Neural cell (in vitro differentiated cells): ENCODE measurements around the gene SLC25A34. TPM values are rescaled to one million over a fixed set of nuclear protein-coding genes. Genes with fewer than 3 reads are reported as not detected.

Experiments
- H2AFZ ChIP-seq: fragments of 200-600, 300-800 bp; sonication (generic), shearing (Covaris generic); 2 replicates; pipeline ENCODE4 v1.6.0; 2014; ENCODE audit warnings: low read depth, mild to moderate bottlenecking, antibody characterized with exemption, low read length, moderate library complexity
- H3F3A ChIP-seq: fragments of 200-600 bp; shearing (Covaris generic); 2 replicates; pipeline ENCODE4 v1.6.1; 2016; ENCODE audit warnings: mild to moderate bottlenecking, moderate library complexity, mixed read lengths, antibody characterized with exemption, low read length; ENCODE audit not compliant: insufficient read depth, poor library complexity, severe bottlenecking
- H3K27ac ChIP-seq: fragments of 200-600, 300-800 bp; sonication (generic), shearing (Covaris generic); 2 replicates; pipeline ENCODE4 v1.5.1; 2014; ENCODE audit warnings: mild to moderate bottlenecking, low read length, moderate library complexity
- H3K27me3 ChIP-seq: fragments of 300-800, 200-600 bp; sonication (generic), shearing (Covaris generic); 2 replicates; pipeline ENCODE4 v1.6.0; 2014; ENCODE audit warnings: mild to moderate bottlenecking, low read depth, low read length, moderate library complexity; ENCODE audit not compliant: insufficient read depth
- H3K36me3 ChIP-seq: fragments of 300-800, 200-600 bp; sonication (generic), shearing (Covaris generic); 2 replicates; pipeline ENCODE4 v1.5.1; 2014; ENCODE audit warnings: mild to moderate bottlenecking, antibody characterized with exemption, low read length, moderate library complexity; ENCODE audit not compliant: insufficient read depth
- H3K4me2 ChIP-seq: fragments of 300-800, 200-600 bp; sonication (generic), shearing (Covaris generic); 2 replicates; pipeline ENCODE4 v1.6.0; 2014; ENCODE audit warnings: mild to moderate bottlenecking, low read length
- H3K4me3 ChIP-seq: fragments of 300-800, 200-600 bp; sonication (generic), shearing (Covaris generic); 2 replicates; pipeline ENCODE4 v1.5.1; 2014; ENCODE audit warnings: mild to moderate bottlenecking, low read length, moderate library complexity
- H3K79me2 ChIP-seq: fragments of 200-600 bp; shearing (Covaris generic); replicated peaks from 2 replicates; pipeline ENCODE4 v1.6.0; 2014; ENCODE audit warnings: mild to moderate bottlenecking, low read length, moderate library complexity; ENCODE audit not compliant: insufficient read depth
- H3K9ac ChIP-seq: fragments of 300-800, 200-600 bp; sonication (generic), shearing (Covaris generic); 2 replicates; pipeline ENCODE4 v1.6.1; 2016; ENCODE audit warnings: mild to moderate bottlenecking, low read length, mixed read lengths
- H3K9me2 ChIP-seq: fragments of 200-600 bp; shearing (Covaris generic); 2 replicates; pipeline ENCODE4 v1.6.1; 2016; ENCODE audit warnings: mild to moderate bottlenecking, low read length, mixed read lengths; ENCODE audit not compliant: insufficient read depth
- H3K9me3 ChIP-seq: fragments of 200-600, 300-800 bp; sonication (generic), shearing (Covaris generic); 2 replicates; pipeline ENCODE4 v1.6.1; 2016; ENCODE audit warnings: mild to moderate bottlenecking, mixed run types, low read length, moderate library complexity, mixed read lengths
- H4K20me1 ChIP-seq: fragments of 200-600 bp; shearing (Covaris generic); 2 replicates; pipeline ENCODE4 v1.6.1; 2016; ENCODE audit warnings: mild to moderate bottlenecking, mixed run types; ENCODE audit not compliant: insufficient read depth
- EP300 ChIP-seq: fragments of 450-650 bp; conservative IDR thresholded peaks from 2 replicates; pipeline ENCODE4 v1.6.1; 2014; ENCODE audit warnings: antibody characterized with exemption, mild to moderate bottlenecking, moderate library complexity; ENCODE audit not compliant: poor library complexity, severe bottlenecking
- EZH2 ChIP-seq: fragments of 200-600, 300-800 bp; shearing (Covaris generic), sonication (generic); IDR thresholded peaks from 2 replicates; pipeline ENCODE4 v1.6.1; 2014; ENCODE audit warnings: antibody characterized with exemption, low read length, borderline replicate concordance, mild to moderate bottlenecking; ENCODE audit not compliant: insufficient read depth, poor library complexity, severe bottlenecking
- MXI1 ChIP-seq: fragments of 450-650 bp; conservative IDR thresholded peaks from 2 replicates; pipeline ENCODE4 v1.6.1; 2014; ENCODE audit warnings: antibody characterized with exemption, mild to moderate bottlenecking; ENCODE audit not compliant: poor library complexity, severe bottlenecking
- POLR2AphosphoS5 ChIP-seq: IDR thresholded peaks from 2 replicates; pipeline ENCODE4 v1.6.1; 2012
- RAD21 ChIP-seq: fragments of 450-650 bp; conservative IDR thresholded peaks from 2 replicates; pipeline ENCODE4 v1.6.1; 2014; ENCODE audit warnings: antibody characterized with exemption, mild to moderate bottlenecking, moderate library complexity
- SMC3 ChIP-seq: fragments of 450-650 bp; conservative IDR thresholded peaks from 2 replicates; pipeline ENCODE4 v1.6.1; 2014; ENCODE audit warnings: antibody characterized with exemption, mild to moderate bottlenecking, moderate library complexity; ENCODE audit not compliant: poor library complexity
- polyA plus RNA-seq: library from polyadenylated mRNA; depleted of rRNA; stranded (reverse); fragments of >200 nt; gene quantifications from 2 replicates; pipeline ENCODE4 v1.2.3, GENCODE V29; 2014
- TF ChIP-seq, protein P1 (sequence below): IDR thresholded peaks from 2 replicates; pipeline ENCODE4 v1.6.1; 2012; ENCODE audit warnings: borderline replicate concordance
- TF ChIP-seq, protein P2 (sequence below): fragments of 450-650 bp; IDR thresholded peaks from 2 replicates; pipeline ENCODE4 v1.5.1; 2014; ENCODE audit warnings: antibody characterized with exemption, mild to moderate bottlenecking, moderate library complexity; ENCODE audit not compliant: poor library complexity, severe bottlenecking

The SLC25A34 gene
- polyA plus RNA-seq, 1 donor from 2014 or later: 5.4 TPM

DNA sequence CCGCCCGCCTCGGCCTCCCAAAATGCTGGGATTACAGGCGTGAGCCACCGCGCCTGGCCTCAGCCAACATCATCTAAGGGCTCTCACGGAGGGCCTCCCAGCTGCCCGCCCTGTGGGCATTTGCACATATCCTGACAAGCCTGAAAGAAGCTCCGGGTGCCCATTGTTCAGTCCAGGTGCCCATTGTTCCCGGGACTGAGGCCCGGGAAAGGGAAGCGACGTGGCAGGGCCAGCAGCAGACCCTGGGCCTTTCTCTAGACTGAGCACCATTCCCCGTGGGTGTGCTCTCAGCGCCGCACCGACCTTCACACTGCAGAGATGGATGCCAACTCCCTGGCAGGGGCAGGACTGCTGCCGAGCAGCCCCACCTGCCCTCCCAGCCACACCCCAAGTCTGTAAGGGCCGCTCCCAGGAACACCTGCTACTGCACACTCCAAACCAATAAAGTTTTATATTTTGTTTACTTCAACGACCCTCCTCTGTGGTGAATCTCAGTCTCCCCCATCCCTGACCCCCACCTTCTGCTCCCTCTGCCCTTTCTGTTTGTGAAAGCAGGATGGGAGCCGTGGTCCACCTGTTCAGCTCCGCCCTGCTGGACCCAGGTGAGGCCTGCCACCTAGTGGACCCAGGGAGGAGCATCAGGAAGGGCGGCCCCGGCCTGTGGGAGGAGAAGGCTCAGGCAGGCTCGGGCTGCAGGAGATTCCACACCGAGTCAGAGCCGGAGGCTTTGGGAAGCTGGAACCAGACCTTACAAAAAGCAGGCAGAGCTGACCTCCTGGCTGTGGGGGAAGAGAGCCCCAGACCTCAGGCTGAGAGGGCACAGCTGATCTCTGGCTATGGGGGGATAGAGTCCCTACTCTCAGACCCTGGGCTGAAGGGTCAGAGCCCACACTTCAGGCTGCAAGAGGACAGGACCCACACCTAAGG is 5.1 kb downstream of the SLC25A34 start:
- Histone ChIP-seq H3F3A (no peaks in the 10 kb centered on the region), H3K4me2 (no peak overlapping the region), H3K9me2 (no peaks in the 10 kb centered on the region), H3K4me3 (no peak overlapping the region), H2AFZ (no peak overlapping the region), H3K36me3 (no peaks in the 10 kb centered on the region), H3K79me2 (no peaks in the 10 kb centered on the region), H3K9ac (no peak overlapping the region), H3K27me3 (no peaks in the 10 kb centered on the region), H4K20me1 (no peaks in the 10 kb centered on the region), H3K9me3 (no peaks in the 10 kb centered on the region), H3K27ac (no peak overlapping the region)
- TF ChIP-seq SMC3 (peak; percentile 74), EP300 (no peak), EZH2 (no peak), RAD21 (peak; percentile 77), MXI1 (no peak)
- TF ChIP-seq, protein P1, sequence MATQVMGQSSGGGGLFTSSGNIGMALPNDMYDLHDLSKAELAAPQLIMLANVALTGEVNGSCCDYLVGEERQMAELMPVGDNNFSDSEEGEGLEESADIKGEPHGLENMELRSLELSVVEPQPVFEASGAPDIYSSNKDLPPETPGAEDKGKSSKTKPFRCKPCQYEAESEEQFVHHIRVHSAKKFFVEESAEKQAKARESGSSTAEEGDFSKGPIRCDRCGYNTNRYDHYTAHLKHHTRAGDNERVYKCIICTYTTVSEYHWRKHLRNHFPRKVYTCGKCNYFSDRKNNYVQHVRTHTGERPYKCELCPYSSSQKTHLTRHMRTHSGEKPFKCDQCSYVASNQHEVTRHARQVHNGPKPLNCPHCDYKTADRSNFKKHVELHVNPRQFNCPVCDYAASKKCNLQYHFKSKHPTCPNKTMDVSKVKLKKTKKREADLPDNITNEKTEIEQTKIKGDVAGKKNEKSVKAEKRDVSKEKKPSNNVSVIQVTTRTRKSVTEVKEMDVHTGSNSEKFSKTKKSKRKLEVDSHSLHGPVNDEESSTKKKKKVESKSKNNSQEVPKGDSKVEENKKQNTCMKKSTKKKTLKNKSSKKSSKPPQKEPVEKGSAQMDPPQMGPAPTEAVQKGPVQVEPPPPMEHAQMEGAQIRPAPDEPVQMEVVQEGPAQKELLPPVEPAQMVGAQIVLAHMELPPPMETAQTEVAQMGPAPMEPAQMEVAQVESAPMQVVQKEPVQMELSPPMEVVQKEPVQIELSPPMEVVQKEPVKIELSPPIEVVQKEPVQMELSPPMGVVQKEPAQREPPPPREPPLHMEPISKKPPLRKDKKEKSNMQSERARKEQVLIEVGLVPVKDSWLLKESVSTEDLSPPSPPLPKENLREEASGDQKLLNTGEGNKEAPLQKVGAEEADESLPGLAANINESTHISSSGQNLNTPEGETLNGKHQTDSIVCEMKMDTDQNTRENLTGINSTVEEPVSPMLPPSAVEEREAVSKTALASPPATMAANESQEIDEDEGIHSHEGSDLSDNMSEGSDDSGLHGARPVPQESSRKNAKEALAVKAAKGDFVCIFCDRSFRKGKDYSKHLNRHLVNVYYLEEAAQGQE: no peak
- TF ChIP-seq, protein P2, sequence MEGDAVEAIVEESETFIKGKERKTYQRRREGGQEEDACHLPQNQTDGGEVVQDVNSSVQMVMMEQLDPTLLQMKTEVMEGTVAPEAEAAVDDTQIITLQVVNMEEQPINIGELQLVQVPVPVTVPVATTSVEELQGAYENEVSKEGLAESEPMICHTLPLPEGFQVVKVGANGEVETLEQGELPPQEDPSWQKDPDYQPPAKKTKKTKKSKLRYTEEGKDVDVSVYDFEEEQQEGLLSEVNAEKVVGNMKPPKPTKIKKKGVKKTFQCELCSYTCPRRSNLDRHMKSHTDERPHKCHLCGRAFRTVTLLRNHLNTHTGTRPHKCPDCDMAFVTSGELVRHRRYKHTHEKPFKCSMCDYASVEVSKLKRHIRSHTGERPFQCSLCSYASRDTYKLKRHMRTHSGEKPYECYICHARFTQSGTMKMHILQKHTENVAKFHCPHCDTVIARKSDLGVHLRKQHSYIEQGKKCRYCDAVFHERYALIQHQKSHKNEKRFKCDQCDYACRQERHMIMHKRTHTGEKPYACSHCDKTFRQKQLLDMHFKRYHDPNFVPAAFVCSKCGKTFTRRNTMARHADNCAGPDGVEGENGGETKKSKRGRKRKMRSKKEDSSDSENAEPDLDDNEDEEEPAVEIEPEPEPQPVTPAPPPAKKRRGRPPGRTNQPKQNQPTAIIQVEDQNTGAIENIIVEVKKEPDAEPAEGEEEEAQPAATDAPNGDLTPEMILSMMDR: peak; percentile 80

DNA sequence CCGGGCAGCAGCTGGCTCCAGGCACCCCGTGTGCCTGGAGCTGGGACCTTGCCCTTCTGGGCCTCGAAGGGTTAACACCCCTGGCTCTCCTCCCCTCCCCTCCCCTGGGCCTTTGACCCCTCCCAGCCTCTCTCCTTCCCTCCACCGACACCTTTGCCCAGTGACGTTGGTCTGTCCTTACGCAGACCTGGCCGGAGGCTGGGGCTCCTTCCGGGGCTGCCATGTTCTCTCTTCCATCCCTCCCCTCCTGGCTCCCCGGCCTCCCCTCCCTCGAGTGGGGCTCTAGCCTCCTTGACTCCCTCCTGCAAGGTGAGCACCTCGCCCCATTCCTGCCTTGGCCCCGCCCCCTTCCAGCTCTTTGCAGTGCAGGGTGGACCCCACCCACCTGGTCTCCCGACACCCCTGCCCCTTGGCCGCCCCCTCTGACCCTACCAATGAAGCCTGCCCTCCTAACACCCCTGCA is 6.3 kb downstream of the SLC25A34 start, which contains the start of gene TMEM82:
TSS of gene TMEM82 (plus strand) at position 161 of the 463 bp plus-strand sequence. CDS start at position 222, 61 bp downstream.
- Histone ChIP-seq H4K20me1 (no peaks in the 10 kb centered on the region), H3K79me2 (no peaks in the 10 kb centered on the region), H3K9me3 (no peaks in the 10 kb centered on the region), H3K4me2 (no peak within 1 kb of the TSS), H3K9me2 (no peaks in the 10 kb centered on the region), H3K27ac (no peak within 1 kb of the TSS), H3K4me3 (no peak within 1 kb of the TSS), H3K36me3 (no peaks in the 10 kb centered on the region), H3K9ac (no peak within 1 kb of the TSS), H3F3A (no peaks in the 10 kb centered on the region), H2AFZ (no peak within 1 kb of the TSS), H3K27me3 (no peaks in the 10 kb centered on the region)
- no peak for TF ChIP-seq SMC3
- no peak for TF ChIP-seq RAD21
- TF ChIP-seq, protein P1: no peak
- TF ChIP-seq POLR2AphosphoS5: no peak
